D341Med (cell line): Measurements from ENCODE around the gene SMYD3.
"Not testable (repeated sequence)": the region's sequence is repeated elsewhere in the genome, so short reads cannot be mapped to it uniquely, and the experiment has no call there.

ENCODE experiments used
- DNase-seq: peaks from one replicate; pipeline ENCODE4 v3.0.0; 2012; ENCODE audit warnings: low spot score

The SMYD3 gene

GRCh38 chr1:245715291-245715701 is 791.8 kb downstream of the SMYD3 start:
- DNase-seq: peak; percentile 21

- not testable (repeated sequence) for DNase-seq
Observed at GRCh38 chr1:245714027-245714426, 793.1 kb downstream of the SMYD3 start.

GRCh38 chr1:245710961-245711903 is 795.8 kb downstream of the SMYD3 start:
- DNase-seq: no peak

GRCh38 chr1:245707941-245708340 is 799.1 kb downstream of the SMYD3 start:
- no peak for DNase-seq

- DNase-seq: no peak
Observed at GRCh38 chr1:245704765-245705164, 802.3 kb downstream of the SMYD3 start.

GRCh38 chr1:245704341-245704740 is 802.7 kb downstream of the SMYD3 start:
- no peak for DNase-seq

- DNase-seq: no peak
Observed at GRCh38 chr1:245702346-245702745, 804.7 kb downstream of the SMYD3 start.

GRCh38 chr1:245701631-245702030 is 805.4 kb downstream of the SMYD3 start:
- no peak for DNase-seq

GRCh38 chr1:245700631-245701030 is 806.4 kb downstream of the SMYD3 start:
- DNase-seq: no peak
